Psoas muscle (tissue), 8 donors: ENCODE data around the gene IL18BP. TPM values are rescaled to one million over a fixed set of nuclear protein-coding genes. Genes with fewer than 3 reads are reported as not detected.

Experiments
- ATAC-seq, 4 donors: fragments of 200-7000 bp; cut with Tn5 transposase; one replicate each; pipeline ENCODE4 v1.9.1; 2020; ENCODE audit warnings: moderate library complexity in 3 of 4, mild to moderate bottlenecking in 2 of 4
- DNase-seq, 2 donors: peaks; one replicate each; pipeline ENCODE4 v3.0.0-alpha.2; 2020
- H3K27ac ChIP-seq: fragments of 200-600 bp; one replicate; pipeline ENCODE4 v1.8.0; 2022
- H3K27me3 ChIP-seq, 3 donors: fragments of 200-600 bp in 1 of 3; one replicate each; pipeline versions ENCODE4 v1.6.1 to v1.8.0; 2013 to 2022; ENCODE audit warnings: low read length in 2 of 3, mild to moderate bottlenecking in 2 of 3, moderate library complexity in 1 of 3; ENCODE audit not compliant: insufficient read depth in 3 of 3
- H3K36me3 ChIP-seq, 2 donors: fragments of 200-600 bp in 1 of 2; one replicate each; pipeline versions ENCODE4 v1.6.1 to v1.8.0; 2013 to 2022; ENCODE audit warnings: low read depth in 1 of 2, mild to moderate bottlenecking in 1 of 2, moderate library complexity in 1 of 2; ENCODE audit not compliant: insufficient read depth in 1 of 2
- H3K4me1 ChIP-seq: fragments of 200-600 bp; one replicate; pipeline ENCODE4 v1.8.0; 2022
- H3K4me3 ChIP-seq: fragments of 200-600 bp; one replicate; pipeline ENCODE4 v1.8.0; 2022; ENCODE audit warnings: mild to moderate bottlenecking
- H3K9me3 ChIP-seq: fragments of 200-600 bp; one replicate; pipeline ENCODE4 v1.8.0; 2022
- WGBS, 3 donors: extraction: QIAGEN DNeasy Blood & Tissue Kit; methylation state at CpG; one replicate each; pipeline versions ENCODE4 v1.1.6 to v1.1.7; 2013; 5-methylcytosine and 5-hydroxymethylcytosine counted together
- intact Hi-C, 2 donors: fragments of 100-400 bp; cut with DNase I; formaldehyde crosslinking; loops; one replicate each; pipeline versions ENCODE4 v1.11.0 to v1.14.2; 2022
- polyA plus RNA-seq, 3 donors: library from polyadenylated mRNA; stranded (reverse); fragments of 200-250 nt; gene quantifications; one replicate each; pipeline ENCODE4 v1.2.3, GENCODE V29; 2013
- total RNA-seq, 4 donors: library from RNA; stranded (reverse); fragmentation: NEBNext Ultra II Directional in 2 of 4; extraction: Animal tissue kit (Norgen Biotek cat#: 25700) in 2 of 4; gene quantifications; one replicate each; pipeline versions ENCODE4 v1.2.1 to v1.2.4, GENCODE V29; 2021 to 2023
- TF ChIP-seq, protein P1 (sequence below): fragments of 200-600 bp; IDR thresholded peaks from one replicate; pipeline ENCODE4 v1.8.0; 2022; ENCODE audit warnings: antibody characterized with exemption
- donor health status: healthy with polysubstance abuse.
- donor health status: DM: no; HTN: no; CAD: no; lungs with moderate emphysema.
- donor health status: Bipolar disorder and iron deficiency.
- donor health status: healthy.
- donor health status: DM: yes; HTN: yes; CAD: no.
- donor health status: DM: no; HTN: no; CAD: no.
- donor health status: DM: no; HTN: no; CAD: no.
- donor health status: DM: yes; HTN: yes; CAD: no.

Gene IL18BP
- total and polyA plus RNA-seq, 7 donors = 1.5 to 4.4 (median 2.9) TPM

DNA sequence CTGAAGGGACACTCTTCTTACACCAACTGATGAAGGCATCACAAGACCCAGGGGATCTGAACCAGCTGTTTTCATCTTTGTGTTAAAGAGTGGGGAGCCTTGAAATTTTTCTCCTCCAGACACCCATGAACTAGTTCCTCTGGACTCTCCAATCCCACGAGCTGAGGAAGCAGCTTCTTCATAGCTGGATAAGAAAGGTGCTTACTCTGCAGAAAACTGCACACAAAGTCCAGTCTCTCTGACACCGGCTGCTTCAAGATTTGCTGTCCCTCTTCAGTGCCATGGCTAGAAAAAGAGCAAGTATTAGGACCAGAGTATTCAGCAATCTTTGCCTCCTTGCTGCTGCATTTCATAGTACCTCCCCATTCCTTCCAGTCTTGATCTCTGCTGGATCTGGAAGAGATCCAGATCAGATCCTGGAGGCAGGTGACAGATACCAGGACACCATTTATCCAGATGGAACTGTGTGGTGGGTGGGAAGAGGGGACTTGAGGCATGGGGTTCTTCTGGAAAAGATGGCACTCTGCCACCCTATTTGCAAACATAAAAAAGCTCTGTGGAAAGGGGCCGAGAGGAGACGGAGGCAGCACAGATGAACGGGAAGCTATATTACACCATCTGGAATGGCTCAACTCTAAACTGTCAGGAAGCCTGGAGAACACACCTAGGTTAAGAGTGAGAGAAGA lies 25.5 kb downstream of the IL18BP start:
- TF ChIP-seq, protein P1, sequence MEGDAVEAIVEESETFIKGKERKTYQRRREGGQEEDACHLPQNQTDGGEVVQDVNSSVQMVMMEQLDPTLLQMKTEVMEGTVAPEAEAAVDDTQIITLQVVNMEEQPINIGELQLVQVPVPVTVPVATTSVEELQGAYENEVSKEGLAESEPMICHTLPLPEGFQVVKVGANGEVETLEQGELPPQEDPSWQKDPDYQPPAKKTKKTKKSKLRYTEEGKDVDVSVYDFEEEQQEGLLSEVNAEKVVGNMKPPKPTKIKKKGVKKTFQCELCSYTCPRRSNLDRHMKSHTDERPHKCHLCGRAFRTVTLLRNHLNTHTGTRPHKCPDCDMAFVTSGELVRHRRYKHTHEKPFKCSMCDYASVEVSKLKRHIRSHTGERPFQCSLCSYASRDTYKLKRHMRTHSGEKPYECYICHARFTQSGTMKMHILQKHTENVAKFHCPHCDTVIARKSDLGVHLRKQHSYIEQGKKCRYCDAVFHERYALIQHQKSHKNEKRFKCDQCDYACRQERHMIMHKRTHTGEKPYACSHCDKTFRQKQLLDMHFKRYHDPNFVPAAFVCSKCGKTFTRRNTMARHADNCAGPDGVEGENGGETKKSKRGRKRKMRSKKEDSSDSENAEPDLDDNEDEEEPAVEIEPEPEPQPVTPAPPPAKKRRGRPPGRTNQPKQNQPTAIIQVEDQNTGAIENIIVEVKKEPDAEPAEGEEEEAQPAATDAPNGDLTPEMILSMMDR = no peak
- intact Hi-C loops = loop anchor here in 1 of 2 donors (1.0 kb wide), 1 partner anchor 119 kb away; no protein-coding TSS in a partner anchor
- no peaks in the 10 kb centered on the region for H3K9me3 ChIP-seq
- H3K4me3 ChIP-seq = no peak overlapping the region
- no peak for ATAC-seq
- H3K36me3 ChIP-seq = peaks cover 27 to 97% of the 10 kb centered on the region in 2 donors
- H3K27me3 ChIP-seq = no peaks in the 10 kb centered on the region
- 39 to 57% (median 47%) methylated on average over 5 of the region's 5 CpGs for WGBS, 3 donors
- DNase-seq = no peak
- H3K4me1 ChIP-seq = peaks cover 29% of the 10 kb centered on the region
- H3K27ac ChIP-seq = peak overlapping the region; percentile 50

GRCh38 chr11:72026090-72026489 lies 27.4 kb downstream of the IL18BP start:
- Histone ChIP-seq H3K9me3 (no peaks in the 10 kb centered on the region), H3K36me3 (peaks cover 20 to 93% of the 10 kb centered on the region in 2 donors), H3K27me3 (no peaks in the 10 kb centered on the region), H3K4me1 (peaks cover 39% of the 10 kb centered on the region), H3K4me3 (no peak overlapping the region), H3K27ac (peak overlapping the region; percentile 57)
- ATAC-seq (peak in 3 of 4 donors; percentile 32 to 71 (median 59)), DNase-seq (no peak)
- 13 to 35% (median 20%) methylated on average over 1 of the region's 1 CpG for WGBS, 3 donors
- TF ChIP-seq, protein P1 = no peak
- intact Hi-C loops = loop anchor here in 1 of 2 donors (2.0 kb wide), 1 partner anchor 65 kb away; no protein-coding TSS in a partner anchor

DNA sequence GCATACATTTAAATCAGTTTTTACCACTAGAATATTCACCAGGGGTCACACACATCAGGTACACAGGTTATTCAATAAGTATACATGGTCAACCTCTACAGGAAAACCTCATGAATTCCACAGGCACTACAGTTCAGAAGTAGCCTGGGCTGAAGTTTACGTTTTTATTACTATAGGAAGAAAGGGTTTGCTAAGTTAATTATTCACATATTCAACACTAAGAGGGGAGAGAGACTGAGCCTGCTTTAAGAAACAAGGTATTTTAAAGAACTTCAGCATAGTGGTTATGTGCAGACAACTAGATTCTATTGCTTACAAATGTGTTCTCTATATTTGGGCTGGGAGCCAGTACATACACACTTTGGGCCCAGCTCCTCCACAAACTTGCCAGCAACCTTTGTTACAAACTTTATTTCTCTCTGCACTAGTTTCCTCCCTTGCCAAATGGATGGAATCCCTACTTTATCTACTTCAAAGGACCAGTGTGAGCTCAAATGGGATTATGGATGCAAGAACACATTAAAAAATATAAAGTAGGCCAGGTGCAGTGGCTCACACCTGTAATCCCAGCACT lies 31.9 kb downstream of the IL18BP start:
- 58 to 70% (median 64%) methylated on average over 1 of the region's 1 CpG for WGBS, 3 donors
- Histone ChIP-seq H3K4me3 (peak overlapping the region; percentile 5), H3K9me3 (no peaks in the 10 kb centered on the region), H3K36me3 (peaks cover 6 to 97% of the 10 kb centered on the region in 2 donors), H3K27me3 (no peaks in the 10 kb centered on the region), H3K4me1 (peaks cover 62% of the 10 kb centered on the region), H3K27ac (no peak overlapping the region)
- intact Hi-C loops = no loop called here
- DNase-seq = no peak
- ATAC-seq = no peak
- TF ChIP-seq, protein P1 = no peak

DNA sequence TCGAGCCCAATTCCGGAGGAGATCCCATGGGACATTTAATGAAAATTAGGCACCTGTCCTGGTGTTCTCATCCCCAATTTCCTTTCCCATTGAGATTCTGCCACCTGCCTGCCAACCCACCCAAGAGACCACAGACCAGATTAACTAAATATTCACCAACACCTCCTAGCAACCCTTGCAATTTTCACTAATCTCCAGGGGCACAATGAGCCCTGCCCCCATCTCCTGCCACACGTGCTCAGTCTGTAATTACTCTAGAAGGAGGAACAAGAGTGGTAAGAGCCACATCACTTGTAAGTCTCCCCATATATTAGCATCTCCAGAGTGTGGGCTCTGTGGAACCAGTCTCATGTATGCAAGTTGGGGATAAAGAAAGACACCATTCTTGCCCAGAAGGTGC lies 38.0 kb downstream of the IL18BP start:
- TF ChIP-seq, protein P1 = no peak
- DNase-seq = no peak

More for the DNA sequence above, 38.0 kb downstream of the IL18BP start:
- Histone ChIP-seq H3K4me3 (peak overlapping the region; percentile 86), H3K27ac (peak overlapping the region; percentile 14), H3K36me3 (peaks cover 0 to 42% of the 10 kb centered on the region in 2 donors), H3K27me3 (no peaks in the 10 kb centered on the region), H3K4me1 (peaks cover 64% of the 10 kb centered on the region), H3K9me3 (no peaks in the 10 kb centered on the region)
- intact Hi-C loops = no loop called here
- ATAC-seq = no peak
- WGBS, 3 donors = 12 to 15% (median 13%) methylated on average over 3 of the region's 3 CpGs
